Measurements from ENCODE around the gene FAM153A.
"Not testable (repeated sequence)": the region's sequence is repeated elsewhere in the genome, so short reads cannot be mapped to it uniquely, and the experiment has no call there.

- not testable (repeated sequence) for TF ChIP-seq EZH2 (IDR thresholded peaks at IDR 0.05); POLR2AphosphoS5 (IDR thresholded peaks at IDR 0.05; ENCODE audit: borderline replicate concordance, low read depth, low read length)
Observed at GRCh38 chr5:177809209-177809913, 26.7 kb upstream of the FAM153A start.

All from SK-N-MC (cell line).